HepG2 (cell line): Measurements from ENCODE around the gene WDR93. TPM values are rescaled to one million over a fixed set of nuclear protein-coding genes. Genes with fewer than 3 reads are reported as not detected.

Source experiments
- ATAC-seq: fragments of 200-7000 bp; cut with Tn5 transposase; 3 replicates; pipeline ENCODE4 v1.9.1; 2020; ENCODE audit warnings: mild to moderate bottlenecking, moderate library complexity
- BruUV-seq: library from RNA; stranded (reverse); fragments of 400-500 nt; replicated peaks from 2 replicates; lab custom pipeline; 2021; lab: Mats Ljungman, UMichigan
- CTCF ChIA-PET: fragments of 300-600 bp; formaldehyde crosslinking; extraction: SDS; loops from one replicate; lab custom pipeline; 2021; ENCODE audit warnings: low total read pairs, inconsistent platforms, low intra/inter-chr PET ratio; lab: Yijun Ruan, JAX
- POLR2A ChIA-PET: fragments of 350-600 bp; sonication (Branson Sonifier 250); formaldehyde crosslinking; loops from one replicate; lab custom pipeline; 2020; ENCODE audit warnings: antibody characterized with exemption, inconsistent platforms; lab: Yijun Ruan, JAX
- DNase-seq: peaks from one replicate; pipeline ENCODE4 v3.0.0-alpha.2; 2015; ENCODE audit warnings: low spot score
- FAIRE-seq: peaks from 3 replicates; lab custom pipeline; 2011; peaks lifted over from hg19 to GRCh38; lab: Jason Lieb, UNC
- H2AFZ ChIP-seq: one replicate; pipeline ENCODE4 v1.6.1; 2011; ENCODE audit warnings: low read length, inconsistent platforms
- H3K27ac ChIP-seq: fragments of 300-600 bp; 3 replicates; pipeline ENCODE4 v1.8.0; 2011; ENCODE audit warnings: mixed run types, mild to moderate bottlenecking, mixed read lengths, low read length, inconsistent platforms; ENCODE audit not compliant: insufficient read depth; ENCODE audit errors: extremely low read length
- H3K27me3 ChIP-seq, 2 experiments: fragments of 200-600 bp in 1 of 2; 2 replicates in 1 of 2; 3 replicates in 1 of 2; pipeline versions ENCODE4 v1.6.0 to v1.8.0; 2011; ENCODE audit warnings: low read length in 2 of 2, mild to moderate bottlenecking in 2 of 2, moderate library complexity in 2 of 2, inconsistent platforms in 1 of 2; ENCODE audit not compliant: insufficient read depth in 2 of 2, control insufficient read depth in 1 of 2
- H3K36me3 ChIP-seq, 2 experiments: fragments of 200-600 bp in 1 of 2; replicated peaks in 1 of 2; 2 replicates in 1 of 2; 3 replicates in 1 of 2; pipeline versions ENCODE4 v1.5.1 to v1.8.0; 2011; ENCODE audit warnings: low read length in 2 of 2, inconsistent platforms in 1 of 2; ENCODE audit not compliant: insufficient read depth in 2 of 2, control insufficient read depth in 1 of 2
- H3K4me1 ChIP-seq: 2 replicates; pipeline ENCODE4 v1.5.1; 2012; ENCODE audit warnings: low read length, inconsistent platforms; ENCODE audit not compliant: insufficient read depth
- H3K4me2 ChIP-seq: 2 replicates; pipeline ENCODE4 v1.6.0; 2011; ENCODE audit warnings: low read depth, low read length, inconsistent platforms
- H3K4me3 ChIP-seq, 3 experiments: fragments of 200-600 bp in 1 of 3; sonication (generic), shearing (Covaris generic) in 1 of 3; replicated peaks in 1 of 3; 2 replicates each; pipeline ENCODE4 v1.5.1; 2011 to 2016; ENCODE audit warnings: low read length in 3 of 3, inconsistent platforms in 2 of 3, low read depth in 2 of 3, mild to moderate bottlenecking in 2 of 3, control low read depth in 1 of 3, mixed read lengths in 1 of 3; ENCODE audit not compliant: insufficient read depth in 1 of 3
- H3K79me2 ChIP-seq: one replicate; pipeline ENCODE4 v1.6.1; 2011; ENCODE audit warnings: low read length, inconsistent platforms; ENCODE audit not compliant: insufficient read depth
- H3K9ac ChIP-seq: 2 replicates; pipeline ENCODE4 v1.6.0; 2011; ENCODE audit warnings: mild to moderate bottlenecking, low read depth, low read length, inconsistent platforms; ENCODE audit not compliant: insufficient read depth
- H3K9me3 ChIP-seq: 2 replicates; pipeline ENCODE4 v1.5.1; 2012; ENCODE audit warnings: mild to moderate bottlenecking, low read length
- H4K20me1 ChIP-seq: 2 replicates; pipeline ENCODE4 v1.6.0; 2011; ENCODE audit warnings: inconsistent platforms, mild to moderate bottlenecking, low read length, moderate library complexity; ENCODE audit not compliant: insufficient read depth
- MEIS1 ChIP-seq: sonication (generic); formaldehyde crosslinking; IDR thresholded peaks from 2 replicates; pipeline ENCODE4 v1.9.0; 2021; ENCODE audit warnings: mild to moderate bottlenecking, missing genetic modification reagents, moderate library complexity, borderline replicate concordance
- TRIM24 ChIP-seq: sonication (generic); formaldehyde crosslinking; IDR thresholded peaks from 2 replicates; pipeline ENCODE4 v1.8.0; 2022; ENCODE audit warnings: mild to moderate bottlenecking, missing genetic modification reagents
- ZEB1 ChIP-seq: IDR thresholded peaks from 2 replicates; pipeline ENCODE4 v1.6.1; 2012; ENCODE audit warnings: mild to moderate bottlenecking, low read depth, inconsistent platforms; ENCODE audit not compliant: insufficient replicate concordance
- ZNF121 ChIP-seq: sonication (generic); formaldehyde crosslinking; IDR thresholded peaks from 2 replicates; pipeline ENCODE4 v1.5.0; 2020; ENCODE audit warnings: mild to moderate bottlenecking, missing genetic modification reagents
- ZNF343 ChIP-seq: sonication (generic); formaldehyde crosslinking; IDR thresholded peaks from 2 replicates; pipeline ENCODE4 v1.4.0; 2020; ENCODE audit warnings: mild to moderate bottlenecking, missing genetic modification reagents
- ZNF556 ChIP-seq: sonication (generic); formaldehyde crosslinking; IDR thresholded peaks from 2 replicates; pipeline ENCODE4 v1.4.0; 2020; ENCODE audit warnings: mild to moderate bottlenecking, missing genetic modification reagents, borderline replicate concordance
- ZNF691 ChIP-seq: sonication (generic); formaldehyde crosslinking; IDR thresholded peaks from 2 replicates; pipeline ENCODE4 v1.4.0; 2020; ENCODE audit warnings: missing genetic modification reagents, low read depth, mild to moderate bottlenecking, borderline replicate concordance
- ZNF839 ChIP-seq: sonication (generic); formaldehyde crosslinking; IDR thresholded peaks from 2 replicates; pipeline ENCODE4 v1.4.0; 2020; ENCODE audit warnings: missing genetic modification reagents, mild to moderate bottlenecking, borderline replicate concordance
- WGBS: methylation state at CpG from one replicate; pipeline ENCODE4 v1.1.6; 2017; ENCODE audit warnings: low lambda C conversion rate; 5-methylcytosine and 5-hydroxymethylcytosine counted together
- in situ Hi-C: cut with HindIII; loops from 2 replicates; pipeline ENCODE4 v1.10.0; 2017; ENCODE audit warnings: low pct_unique_long_range_greater_than_20kb; ENCODE audit not compliant: extremely low pct_ligation_motif_present
- intact Hi-C: fragments of 100-400 bp; cut with micrococcal nuclease; formaldehyde crosslinking; loops from one replicate; pipeline ENCODE4 v1.10.0; 2022; ENCODE audit not compliant: unreplicated experiment
- polyA plus RNA-seq, 8 experiments: library from polyadenylated mRNA; depleted of rRNA in 3 of 8; stranded (reverse) in 7 of 8; unstranded in 1 of 8; fragments of >200 nt; fragmentation: Illumina TruSeq in 4 of 8; extraction: Trizol in 4 of 8; gene quantifications; 2 replicates each; pipeline versions ENCODE4 v1.2.1 to v1.2.3, GENCODE V29; 2011 to 2016; ENCODE audit warnings: low read depth in 4 of 8, missing spikeins in 1 of 8, mixed read lengths in 1 of 8; ENCODE audit not compliant: insufficient read depth in 1 of 8
- total RNA-seq, 5 experiments: library from RNA; depleted of rRNA; stranded (reverse); fragments of >200 nt; fragmentation: Illumina TruSeq; extraction: Trizol; gene quantifications; 2 replicates each; pipeline ENCODE4 v1.2.3, GENCODE V29; 2016; ENCODE audit warnings: low read depth in 1 of 5
- TF ChIP-seq, protein P1 (sequence below): sonication (generic); formaldehyde crosslinking; IDR thresholded peaks from 2 replicates; pipeline ENCODE4 v1.8.1; 2023; ENCODE audit warnings: mild to moderate bottlenecking, missing genetic modification reagents
- TF ChIP-seq, protein P2 (sequence below): sonication (generic); formaldehyde crosslinking; IDR thresholded peaks from one replicate; pipeline ENCODE4 v1.5.1; 2020; ENCODE audit warnings: mild to moderate bottlenecking, missing genetic modification reagents; ENCODE audit errors: not compliant biosample characterization

The WDR93 gene
- total and polyA plus RNA-seq, 2 of the 13 experiments (the other 11 are each of a cell fraction or from before 2014, with no cell fraction given): 0.07 TPM; not detected in 1

DNA sequence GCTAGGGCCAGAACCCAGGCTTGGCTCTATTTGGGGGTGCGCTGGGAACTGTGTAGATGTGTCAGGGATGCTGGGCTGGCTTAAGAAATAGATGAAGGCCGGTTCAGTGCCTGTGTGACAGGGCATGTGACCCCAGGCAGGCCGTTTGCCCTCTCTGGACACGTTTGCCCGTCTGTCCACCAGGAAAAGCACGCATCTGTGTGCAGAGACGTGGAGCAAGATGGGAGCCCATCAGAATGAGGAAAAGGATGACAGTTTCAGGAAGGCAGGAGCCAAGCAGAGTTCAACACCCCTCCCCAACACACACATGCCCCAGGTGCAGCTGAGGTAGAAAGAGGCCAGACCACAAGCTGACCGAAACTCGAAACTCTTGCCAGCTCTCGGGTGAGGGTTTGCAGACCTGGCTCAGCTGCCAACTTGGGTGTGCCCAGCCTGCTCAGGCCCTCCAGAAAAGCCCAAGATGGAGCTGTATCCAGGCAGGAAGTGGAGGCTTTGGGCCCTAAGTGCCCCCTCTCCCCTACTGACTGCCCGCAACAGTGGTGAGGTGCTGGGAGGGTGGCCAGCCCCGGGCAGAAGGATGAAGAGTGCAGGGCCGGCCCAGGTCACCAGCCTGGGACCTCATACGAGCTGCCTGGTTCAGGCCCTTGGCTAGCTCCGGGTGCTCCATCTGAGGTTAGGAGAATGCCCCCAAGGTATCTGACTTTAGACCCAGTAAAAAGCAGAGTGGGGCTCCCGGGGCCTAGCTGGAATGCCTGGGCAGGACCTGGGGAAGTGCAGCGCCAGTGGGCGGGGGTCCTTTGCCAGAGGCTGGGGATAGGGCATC lies 70.6 kb downstream of the WDR93 start:
- Histone ChIP-seq H3K9me3 (no peaks in the 10 kb centered on the region), H2AFZ (no peak overlapping the region), H3K27me3 (peaks cover 5 to 18% of the 10 kb centered on the region in 2 experiments), H3K4me1 (peaks cover 47% of the 10 kb centered on the region), H3K4me2 (peak overlapping the region; percentile 69), H3K9ac (no peak overlapping the region), H3K36me3 (no peaks in the 10 kb centered on the region), H4K20me1 (no peaks in the 10 kb centered on the region), H3K27ac (no peak overlapping the region), H3K4me3 (peak overlapping the region in 1 of 3 experiments; percentile 53; a peak in 1 of 6 replicates), H3K79me2 (no peaks in the 10 kb centered on the region)
- in situ Hi-C loops (no loop called here), intact Hi-C loops (loop anchor here (5.0 kb wide), 1 partner anchor 51 kb away; the partner anchor contains the start of gene ANPEP)
- FAIRE-seq (no peak), DNase-seq (no peak), ATAC-seq (peak; percentile 70)
- CTCF ChIA-PET: interaction anchor here (0.7 to 1.7 kb wide), 4 partner anchors 10 to 127 kb away, joined by 3 to 44 read pairs (median 4); no protein-coding TSS in a partner anchor
- POLR2A ChIA-PET: interaction anchor here (0.6 to 1.9 kb wide), 5 partner anchors 11 to 115 kb away, joined by 3 to 8 read pairs (median 4); partner anchors contain the start of gene MESP1
- BruUV-seq: no TSS peak
- 30% methylated on average over 14 of the region's 18 CpGs for WGBS
- 0 out of 2 replicates have a peak, but pooled peaks have one; percentile 58 for TF ChIP-seq ZNF691 (CRISPR knock-in tag)
- 0 out of 2 replicates have a peak, but pooled peaks have one; percentile 23 for TF ChIP-seq MEIS1 (CRISPR knock-in tag)
- TF ChIP-seq, protein P1, sequence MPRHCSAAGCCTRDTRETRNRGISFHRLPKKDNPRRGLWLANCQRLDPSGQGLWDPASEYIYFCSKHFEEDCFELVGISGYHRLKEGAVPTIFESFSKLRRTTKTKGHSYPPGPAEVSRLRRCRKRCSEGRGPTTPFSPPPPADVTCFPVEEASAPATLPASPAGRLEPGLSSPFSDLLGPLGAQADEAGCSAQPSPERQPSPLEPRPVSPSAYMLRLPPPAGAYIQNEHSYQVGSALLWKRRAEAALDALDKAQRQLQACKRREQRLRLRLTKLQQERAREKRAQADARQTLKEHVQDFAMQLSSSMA: no peak
- TF ChIP-seq ZNF839 (CRISPR knock-in tag): no peak
- TF ChIP-seq ZEB1: no peak
- TF ChIP-seq ZNF556 (CRISPR knock-in tag): peak; percentile 69; the same call in 1 of the 2 replicates
- TF ChIP-seq, protein P2, sequence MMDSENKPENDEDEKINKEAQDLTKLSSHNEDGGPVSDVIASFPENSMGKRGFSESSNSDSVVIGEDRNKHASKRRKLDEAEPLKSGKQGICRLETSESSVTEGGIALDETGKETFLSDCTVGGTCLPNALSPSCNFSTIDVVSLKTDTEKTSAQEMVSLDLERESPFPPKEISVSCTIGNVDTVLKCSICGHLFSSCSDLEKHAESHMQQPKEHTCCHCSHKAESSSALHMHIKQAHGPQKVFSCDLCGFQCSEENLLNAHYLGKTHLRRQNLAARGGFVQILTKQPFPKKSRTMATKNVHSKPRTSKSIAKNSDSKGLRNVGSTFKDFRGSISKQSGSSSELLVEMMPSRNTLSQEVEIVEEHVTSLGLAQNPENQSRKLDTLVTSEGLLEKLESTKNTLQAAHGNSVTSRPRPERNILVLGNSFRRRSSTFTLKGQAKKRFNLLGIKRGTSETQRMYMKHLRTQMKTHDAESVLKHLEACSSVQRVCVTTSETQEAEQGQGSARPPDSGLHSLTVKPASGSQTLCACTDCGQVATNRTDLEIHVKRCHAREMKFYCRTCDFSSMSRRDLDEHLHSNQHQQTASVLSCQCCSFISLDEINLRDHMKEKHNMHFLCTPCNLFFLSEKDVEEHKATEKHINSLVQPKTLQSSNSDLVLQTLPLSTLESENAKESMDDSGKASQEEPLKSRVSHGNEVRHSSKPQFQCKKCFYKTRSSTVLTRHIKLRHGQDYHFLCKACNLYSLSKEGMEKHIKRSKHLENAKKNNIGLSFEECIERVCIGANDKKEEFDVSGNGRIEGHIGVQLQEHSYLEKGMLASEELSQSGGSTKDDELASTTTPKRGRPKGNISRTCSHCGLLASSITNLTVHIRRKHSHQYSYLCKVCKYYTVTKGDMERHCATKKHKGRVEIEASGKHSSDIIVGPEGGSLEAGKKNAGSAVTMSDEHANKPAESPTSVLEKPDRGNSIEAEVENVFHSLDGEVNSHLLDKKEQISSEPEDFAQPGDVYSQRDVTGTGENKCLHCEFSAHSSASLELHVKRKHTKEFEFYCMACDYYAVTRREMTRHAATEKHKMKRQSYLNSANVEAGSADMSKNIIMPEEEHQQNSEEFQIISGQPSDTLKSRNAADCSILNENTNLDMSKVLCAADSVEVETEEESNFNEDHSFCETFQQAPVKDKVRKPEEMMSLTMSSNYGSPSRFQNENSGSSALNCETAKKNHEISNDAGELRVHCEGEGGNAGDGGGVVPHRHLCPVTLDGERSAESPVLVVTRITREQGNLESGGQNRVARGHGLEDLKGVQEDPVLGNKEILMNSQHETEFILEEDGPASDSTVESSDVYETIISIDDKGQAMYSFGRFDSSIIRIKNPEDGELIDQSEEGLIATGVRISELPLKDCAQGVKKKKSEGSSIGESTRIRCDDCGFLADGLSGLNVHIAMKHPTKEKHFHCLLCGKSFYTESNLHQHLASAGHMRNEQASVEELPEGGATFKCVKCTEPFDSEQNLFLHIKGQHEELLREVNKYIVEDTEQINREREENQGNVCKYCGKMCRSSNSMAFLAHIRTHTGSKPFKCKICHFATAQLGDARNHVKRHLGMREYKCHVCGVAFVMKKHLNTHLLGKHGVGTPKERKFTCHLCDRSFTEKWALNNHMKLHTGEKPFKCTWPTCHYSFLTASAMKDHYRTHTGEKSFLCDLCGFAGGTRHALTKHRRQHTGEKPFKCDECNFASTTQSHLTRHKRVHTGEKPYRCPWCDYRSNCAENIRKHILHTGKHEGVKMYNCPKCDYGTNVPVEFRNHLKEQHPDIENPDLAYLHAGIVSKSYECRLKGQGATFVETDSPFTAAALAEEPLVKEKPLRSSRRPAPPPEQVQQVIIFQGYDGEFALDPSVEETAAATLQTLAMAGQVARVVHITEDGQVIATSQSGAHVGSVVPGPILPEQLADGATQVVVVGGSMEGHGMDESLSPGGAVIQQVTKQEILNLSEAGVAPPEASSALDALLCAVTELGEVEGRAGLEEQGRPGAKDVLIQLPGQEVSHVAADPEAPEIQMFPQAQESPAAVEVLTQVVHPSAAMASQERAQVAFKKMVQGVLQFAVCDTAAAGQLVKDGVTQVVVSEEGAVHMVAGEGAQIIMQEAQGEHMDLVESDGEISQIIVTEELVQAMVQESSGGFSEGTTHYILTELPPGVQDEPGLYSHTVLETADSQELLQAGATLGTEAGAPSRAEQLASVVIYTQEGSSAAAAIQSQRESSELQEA (CRISPR knock-in tag): peak; percentile 12
- 0 out of 2 replicates have a peak, but pooled peaks have one; percentile 2 for TF ChIP-seq ZNF121 (CRISPR knock-in tag)
- TF ChIP-seq ZNF343 (CRISPR knock-in tag): 0 out of 2 replicates have a peak, but pooled peaks have one; percentile 55
- TF ChIP-seq TRIM24 (CRISPR knock-in tag): no peak
